HepG2 (cell line): ENCODE results near the gene DIMT1.

Source experiments
- CTCF ChIP-seq: sonication (generic); formaldehyde crosslinking; IDR thresholded peaks from 2 replicates; pipeline ENCODE4 v1.5.0; 2020; ENCODE audit warnings: mild to moderate bottlenecking, missing genetic modification reagents, moderate library complexity
- GLI4 ChIP-seq: sonication (generic); formaldehyde crosslinking; IDR thresholded peaks from 2 replicates; pipeline ENCODE4 v1.5.1; 2020; ENCODE audit warnings: missing genetic modification reagents, mild to moderate bottlenecking, moderate library complexity, borderline replicate concordance
- HDAC6 ChIP-seq: fragments of 200-600 bp; sonication (generic); IDR thresholded peaks from 2 replicates; pipeline ENCODE4 v1.7.0; 2017; ENCODE audit warnings: mild to moderate bottlenecking, antibody characterized with exemption, low read length, low read depth
- MEF2D ChIP-seq: sonication (generic); formaldehyde crosslinking; IDR thresholded peaks from 2 replicates; pipeline ENCODE4 v1.5.1; 2020; ENCODE audit warnings: mild to moderate bottlenecking, missing genetic modification reagents
- TBX3 ChIP-seq: fragments of 450-650 bp; IDR thresholded peaks from 2 replicates; pipeline ENCODE4 v1.6.1; 2017; ENCODE audit warnings: antibody characterized with exemption, mild to moderate bottlenecking, inconsistent platforms, borderline replicate concordance
- TCF12 ChIP-seq, 2 experiments: fragments of 450-650 bp in 1 of 2; sonication (generic) in 1 of 2; formaldehyde crosslinking in 1 of 2; IDR thresholded peaks; 2 replicates each; pipeline versions ENCODE4 v1.6.1 to v1.8.0; 2017 to 2022; ENCODE audit warnings: antibody characterized with exemption in 1 of 2, mild to moderate bottlenecking in 1 of 2, missing genetic modification reagents in 1 of 2, moderate library complexity in 1 of 2

- no peak for TF ChIP-seq CTCF (CRISPR knock-in tag)
- TF ChIP-seq HDAC6 = no peak
- TF ChIP-seq MEF2D = no peak
- no peak for TF ChIP-seq GLI4 (CRISPR knock-in tag)
- TF ChIP-seq TBX3 = no peak
- no peak for TF ChIP-seq TCF12 (IDR thresholded peaks at IDR 0.05)
- no peak for TF ChIP-seq TCF12 (CRISPR knock-in tag; IDR thresholded peaks at IDR 0.05)
Measured at GRCh38 chr5:62371409-62371808, 32.3 kb downstream of the DIMT1 start.
